Renal cortex interstitium (tissue), 3 donors: Measurements from ENCODE around the gene BMP6. TPM values are rescaled to one million over a fixed set of nuclear protein-coding genes. Genes with fewer than 3 reads are reported as not detected.

ENCODE experiments used
- polyA plus RNA-seq, 3 donors: library from polyadenylated mRNA; unstranded; fragments of 120-200 nt; gene quantifications; one replicate each; pipeline ENCODE4 v1.2.1, GENCODE V29; 2013; ENCODE audit not compliant: insufficient read length in 3 of 3

BMP6 gene
- polyA plus RNA-seq, 3 donors, result 6.8 to 8.4 (median 7.4) TPM

Other genes starting within 250 kb of the BMP6 start
- 10 to 100 TPM; 85.6 to 99.5 (median 90.2) TPM for gene DSP, start 184.4 kb upstream of the BMP6 start, polyA plus RNA-seq
- gene SNRNP48, start 135.9 kb upstream of the BMP6 start, polyA plus RNA-seq, result 10 to 100 TPM; 18.2 to 24.8 (median 23.7) TPM
- gene TXNDC5, start 184.7 kb downstream of the BMP6 start, polyA plus RNA-seq, result 100 to 1,000 TPM in 1 of 3 donors, 10 to 100 TPM in 2; 97.1 to 114 (median 99.9) TPM